HFF-Myc (cell line): Measurements from ENCODE around the gene IQCH.

Experiments
- DNase-seq: peaks from one replicate; pipeline ENCODE4 v3.0.0-alpha.2; 2011; ENCODE audit warnings: low read depth; ENCODE audit errors: extremely low read depth
- H3K4me3 ChIP-seq: replicated peaks from 2 replicates; pipeline ENCODE4 v1.5.1; 2011; ENCODE audit warnings: low read depth, mild to moderate bottlenecking, control low read depth, low read length
- CTCF ChIP-seq: IDR thresholded peaks from 2 replicates; pipeline ENCODE4 v1.5.1; 2012; ENCODE audit warnings: mild to moderate bottlenecking, low read depth, low read length, control low read depth; ENCODE audit errors: missing control alignments

IQCH gene

GRCh38 chr15:67373971-67374370 lies 119.4 kb downstream of the IQCH start:
- no peak for DNase-seq
- H3K4me3 ChIP-seq = no peak overlapping the region
- no peak for TF ChIP-seq CTCF

DNA sequence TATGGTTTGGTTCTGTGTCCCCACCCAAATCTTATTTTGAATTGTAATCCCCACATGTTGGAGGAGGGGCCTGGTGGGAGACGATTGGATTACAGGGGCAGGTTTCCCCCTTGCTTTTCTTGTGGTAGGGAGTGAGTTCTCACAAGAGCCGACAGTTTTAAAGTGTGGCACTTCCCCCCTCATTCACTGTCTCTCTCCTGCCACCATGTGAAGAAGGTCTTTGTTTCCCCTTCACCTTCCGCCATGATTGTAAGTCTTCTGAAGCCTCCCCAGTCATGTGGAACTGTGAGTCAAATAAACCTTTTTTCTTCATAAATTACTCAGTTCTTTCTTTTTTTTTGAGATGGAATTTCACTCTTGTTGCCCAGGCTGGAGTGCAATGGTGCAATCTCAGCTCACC lies 124.9 kb downstream of the IQCH start:
- no peak for TF ChIP-seq CTCF
- H3K4me3 ChIP-seq = no peak overlapping the region
- DNase-seq = no peak

DNA sequence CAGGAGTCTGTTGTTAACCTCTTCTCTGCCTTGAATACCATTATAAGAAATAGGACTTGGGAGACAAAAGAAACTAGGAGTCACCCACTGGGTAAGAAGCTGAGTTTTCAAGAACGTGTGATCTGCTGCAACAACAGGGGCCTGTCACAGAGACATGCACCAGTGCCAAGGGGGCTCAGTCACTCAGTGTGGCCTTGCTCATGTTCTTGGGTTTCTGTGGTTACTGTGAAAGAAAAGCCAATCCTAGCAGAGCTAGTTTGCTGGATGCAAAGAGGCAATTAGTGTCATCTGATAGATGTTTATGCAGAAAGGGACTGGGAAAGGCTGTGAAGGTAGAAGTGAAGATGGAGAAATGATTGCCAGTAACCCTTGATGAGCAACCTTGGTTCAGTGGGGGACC lies 126.3 kb downstream of the IQCH start:
- no peak for DNase-seq
- TF ChIP-seq CTCF = no peak
- H3K4me3 ChIP-seq = no peak overlapping the region

DNA sequence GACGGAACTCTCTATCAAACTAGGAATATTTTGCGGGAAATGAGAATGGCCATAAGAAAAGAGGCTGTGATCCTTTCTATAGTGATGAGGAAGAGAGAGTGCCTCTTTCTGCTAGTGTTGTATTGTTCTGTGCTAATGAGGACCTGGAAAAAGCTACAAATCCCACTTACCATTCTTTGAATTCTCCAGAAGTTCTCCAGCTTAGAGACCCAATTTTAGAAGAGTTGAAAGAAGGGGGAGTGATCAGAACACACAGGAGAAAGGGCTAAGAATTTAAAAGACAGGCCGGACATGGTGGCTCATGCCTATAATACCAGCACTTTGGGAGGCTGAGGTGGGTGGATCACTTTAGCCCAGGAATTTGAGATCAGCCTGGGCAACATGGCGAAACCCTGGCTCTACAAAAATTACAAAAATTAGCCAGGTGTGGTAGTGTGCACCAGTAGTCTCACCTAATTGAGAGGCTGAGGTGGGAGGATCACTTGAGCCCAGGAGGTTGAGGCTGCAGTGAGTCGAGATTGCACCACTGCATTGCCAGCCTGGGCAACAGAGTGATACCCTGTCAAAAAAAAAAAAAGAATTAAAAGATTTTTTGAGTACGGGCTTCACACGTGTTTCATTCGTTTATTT lies 126.9 kb downstream of the IQCH start:
- DNase-seq = no peak
- no peak overlapping the region for H3K4me3 ChIP-seq
- no peak for TF ChIP-seq CTCF

- TF ChIP-seq CTCF = no peak
- DNase-seq = no peak
- no peak overlapping the region for H3K4me3 ChIP-seq
Measured at GRCh38 chr15:67382723-67383122, 128.1 kb downstream of the IQCH start.

GRCh38 chr15:67383899-67384298 lies 129.3 kb downstream of the IQCH start:
- no peak overlapping the region for H3K4me3 ChIP-seq
- peak; percentile 8 for TF ChIP-seq CTCF
- DNase-seq = no peak

- DNase-seq = no peak
- TF ChIP-seq CTCF = no peak
- no peak overlapping the region for H3K4me3 ChIP-seq
Measured at GRCh38 chr15:67384761-67385160, 130.2 kb downstream of the IQCH start.
